SIG-M5 (cell line): ENCODE data around the gene PAQR8.

ENCODE experiments used
- DNase-seq: peaks from one replicate; lab custom pipeline; 2025; lab: John Stamatoyannopoulos, UW

PAQR8 gene, protein sequence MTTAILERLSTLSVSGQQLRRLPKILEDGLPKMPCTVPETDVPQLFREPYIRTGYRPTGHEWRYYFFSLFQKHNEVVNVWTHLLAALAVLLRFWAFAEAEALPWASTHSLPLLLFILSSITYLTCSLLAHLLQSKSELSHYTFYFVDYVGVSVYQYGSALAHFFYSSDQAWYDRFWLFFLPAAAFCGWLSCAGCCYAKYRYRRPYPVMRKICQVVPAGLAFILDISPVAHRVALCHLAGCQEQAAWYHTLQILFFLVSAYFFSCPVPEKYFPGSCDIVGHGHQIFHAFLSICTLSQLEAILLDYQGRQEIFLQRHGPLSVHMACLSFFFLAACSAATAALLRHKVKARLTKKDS

DNA sequence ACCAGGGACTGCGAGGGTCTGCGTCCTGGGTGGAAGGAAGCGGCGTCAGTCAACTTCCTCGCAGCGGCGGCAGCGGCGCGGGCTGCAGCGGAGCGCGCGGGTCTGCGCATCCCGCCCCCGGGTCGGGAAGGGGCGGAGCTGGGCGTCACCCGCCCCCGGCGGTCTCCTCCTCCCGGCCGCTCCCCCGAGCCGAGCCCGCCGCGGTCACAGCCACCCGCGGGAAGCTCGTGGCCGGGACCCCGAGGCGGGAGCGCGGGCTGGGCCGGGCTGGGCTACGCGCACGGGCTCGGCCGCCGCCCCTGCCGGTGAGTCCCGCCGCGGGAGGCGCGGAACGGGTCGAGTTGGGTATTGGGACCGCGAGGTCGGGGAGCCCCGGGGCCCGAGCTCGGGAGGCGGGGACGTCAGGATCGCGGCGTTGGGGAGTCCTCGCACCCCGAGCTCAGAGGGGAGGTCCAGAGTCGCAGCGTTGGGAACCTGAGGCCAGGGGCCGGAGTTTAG, at the start of gene PAQR8:
PAQR8 (plus strand) TSS at position 207 of the 498 bp plus-strand sequence. CDS start 41,063 bp downstream, outside the sequence.
- no peak for DNase-seq

DNA sequence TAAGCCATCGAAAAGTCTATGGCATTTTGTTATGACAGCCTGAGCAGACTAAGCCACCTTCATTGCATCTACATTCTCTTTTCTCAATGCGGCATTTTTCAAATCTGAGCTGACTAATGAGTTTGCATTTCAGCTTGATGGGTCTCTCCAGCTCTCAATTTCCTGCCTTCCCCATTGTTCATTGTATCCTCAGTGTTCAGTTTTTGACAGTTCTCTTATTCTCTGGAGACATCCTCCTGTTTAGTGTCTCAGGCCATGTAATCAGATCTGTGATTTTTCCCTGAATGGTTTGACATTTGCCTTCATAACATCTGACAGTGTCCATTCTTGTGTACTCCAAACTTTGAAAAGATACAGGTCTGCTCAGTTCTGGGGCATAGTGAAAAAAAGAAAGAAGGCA, 49.5 kb upstream of the PAQR8 start:
- DNase-seq = no peak

DNA sequence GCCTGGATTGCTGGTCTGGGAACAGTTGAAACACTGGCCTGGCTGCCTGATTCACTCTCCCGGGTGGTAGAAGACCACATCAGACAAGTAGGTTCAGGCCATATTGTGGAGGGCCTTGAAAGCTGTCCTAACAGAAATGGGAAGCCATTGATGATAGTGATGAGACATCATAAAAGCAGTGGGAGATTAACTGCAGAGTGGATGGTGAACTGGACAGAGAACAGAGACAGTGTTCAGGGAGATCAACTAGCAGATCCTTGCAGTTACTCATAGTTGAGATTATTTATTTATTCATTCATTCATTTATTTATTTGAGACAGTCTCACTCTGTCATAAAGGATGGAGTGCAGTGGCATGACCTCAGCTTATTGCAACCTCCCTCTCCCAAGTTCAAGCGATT, 47.2 kb upstream of the PAQR8 start:
- DNase-seq = no peak

DNA sequence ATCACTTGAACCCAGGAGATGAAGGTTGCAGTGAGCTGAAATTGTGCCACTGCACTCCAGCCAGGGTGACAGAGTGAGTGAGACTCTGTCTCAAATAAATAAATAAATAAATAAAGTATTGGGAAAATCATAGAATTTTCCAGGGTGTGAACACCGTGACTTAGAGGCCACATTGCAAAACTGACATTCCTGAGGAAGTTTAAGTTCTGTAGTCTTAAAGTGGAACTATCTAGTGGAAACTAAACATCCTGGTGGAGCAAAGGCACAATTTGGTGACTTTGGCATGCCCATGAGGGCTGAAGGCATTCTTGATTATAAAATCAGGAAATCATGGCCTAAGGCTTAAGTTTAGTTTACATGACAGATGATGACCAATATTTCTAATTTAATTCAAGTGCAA, 44.7 kb upstream of the PAQR8 start:
- DNase-seq = no peak

DNA sequence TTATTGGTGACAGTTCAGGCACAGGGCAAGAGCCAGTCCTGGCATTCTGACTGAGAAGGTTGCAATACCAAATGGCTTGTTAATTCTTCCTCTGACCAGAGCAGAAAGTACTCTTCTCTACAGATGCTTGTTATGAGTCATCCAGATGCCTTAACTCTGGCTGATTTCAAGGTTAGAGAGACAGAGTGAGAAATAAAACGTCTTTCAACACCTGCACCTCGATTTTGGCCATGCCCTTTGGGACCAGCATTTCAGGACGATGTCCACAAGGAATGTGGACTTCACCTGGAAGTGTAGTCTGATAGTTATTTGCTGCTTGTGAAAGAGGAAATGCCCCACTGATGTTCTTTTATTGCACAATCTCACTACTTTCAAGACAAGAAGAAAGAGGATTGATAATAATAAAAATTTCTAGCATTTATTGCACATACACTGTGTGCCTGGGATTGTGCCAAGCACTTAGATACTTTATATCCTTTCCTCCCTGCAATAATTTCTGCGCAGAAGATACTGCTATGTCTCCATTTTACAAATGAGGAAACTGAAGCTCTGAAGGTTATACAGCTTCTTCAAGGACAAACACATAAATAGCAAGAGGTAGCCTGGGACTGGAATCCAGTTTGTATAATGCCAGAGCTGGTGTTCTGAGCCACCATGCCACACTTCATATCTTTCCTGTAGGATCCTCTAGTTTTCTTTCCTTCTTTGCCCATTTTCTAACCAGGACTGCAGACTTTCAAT, 43.9 kb upstream of the PAQR8 start:
- no peak for DNase-seq

DNA sequence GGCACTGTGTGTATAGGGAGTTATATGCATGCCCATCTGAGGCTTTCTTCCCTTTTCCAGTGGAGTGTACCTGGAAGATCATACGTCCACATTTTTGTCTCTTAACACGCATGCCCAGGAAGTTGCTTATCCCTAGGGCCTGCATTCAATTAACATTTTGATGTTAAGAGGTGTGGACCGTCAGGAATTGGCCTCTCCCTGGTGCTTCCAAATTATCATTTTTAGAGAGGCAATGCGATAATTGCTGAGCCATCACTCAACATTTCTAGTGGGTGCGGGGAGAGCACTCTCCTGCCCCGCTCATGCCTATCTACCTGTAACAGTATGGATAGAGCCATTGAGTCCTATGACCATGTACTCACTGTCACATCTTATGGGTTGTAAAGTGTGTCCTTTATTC, 37.8 kb upstream of the PAQR8 start:
- no peak for DNase-seq

DNA sequence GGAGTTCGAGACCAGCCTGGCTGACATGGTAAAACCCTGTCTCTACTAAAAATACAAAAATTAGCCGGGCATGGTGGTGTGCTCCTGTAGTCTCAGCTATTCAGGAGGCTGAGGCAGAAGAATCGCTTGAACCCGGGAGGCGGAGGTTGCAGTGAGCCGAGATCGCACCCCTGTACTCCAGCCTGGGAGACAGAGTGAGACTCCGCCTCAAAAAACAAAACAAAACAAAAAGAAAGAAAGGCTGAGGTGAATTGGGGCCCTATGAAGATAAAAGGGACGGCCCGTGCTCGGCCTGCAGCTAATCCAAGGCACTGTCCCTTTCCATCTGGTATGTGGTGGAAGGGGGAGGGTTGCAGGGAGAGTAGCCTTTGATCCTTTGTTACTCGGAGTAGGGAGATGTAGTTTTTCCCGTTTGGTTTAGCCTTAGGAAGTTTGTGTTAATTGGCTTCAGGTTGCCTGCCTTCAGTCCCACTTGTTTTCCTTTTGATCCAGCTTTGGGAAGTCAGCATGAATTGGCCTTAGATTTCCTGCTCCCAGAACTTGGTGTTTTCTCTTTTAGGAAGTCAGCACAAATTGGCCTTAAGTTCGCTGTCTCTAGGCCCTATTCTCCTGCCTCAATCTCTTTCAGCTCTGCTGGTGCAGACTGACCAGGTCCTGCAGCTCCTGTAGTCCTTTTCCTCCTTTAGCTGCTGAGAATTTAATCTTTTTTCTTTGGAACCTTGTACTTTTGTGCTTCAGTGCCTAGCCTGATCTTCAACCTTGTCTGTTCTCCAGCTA, 36.1 kb upstream of the PAQR8 start:
- no peak for DNase-seq

DNA sequence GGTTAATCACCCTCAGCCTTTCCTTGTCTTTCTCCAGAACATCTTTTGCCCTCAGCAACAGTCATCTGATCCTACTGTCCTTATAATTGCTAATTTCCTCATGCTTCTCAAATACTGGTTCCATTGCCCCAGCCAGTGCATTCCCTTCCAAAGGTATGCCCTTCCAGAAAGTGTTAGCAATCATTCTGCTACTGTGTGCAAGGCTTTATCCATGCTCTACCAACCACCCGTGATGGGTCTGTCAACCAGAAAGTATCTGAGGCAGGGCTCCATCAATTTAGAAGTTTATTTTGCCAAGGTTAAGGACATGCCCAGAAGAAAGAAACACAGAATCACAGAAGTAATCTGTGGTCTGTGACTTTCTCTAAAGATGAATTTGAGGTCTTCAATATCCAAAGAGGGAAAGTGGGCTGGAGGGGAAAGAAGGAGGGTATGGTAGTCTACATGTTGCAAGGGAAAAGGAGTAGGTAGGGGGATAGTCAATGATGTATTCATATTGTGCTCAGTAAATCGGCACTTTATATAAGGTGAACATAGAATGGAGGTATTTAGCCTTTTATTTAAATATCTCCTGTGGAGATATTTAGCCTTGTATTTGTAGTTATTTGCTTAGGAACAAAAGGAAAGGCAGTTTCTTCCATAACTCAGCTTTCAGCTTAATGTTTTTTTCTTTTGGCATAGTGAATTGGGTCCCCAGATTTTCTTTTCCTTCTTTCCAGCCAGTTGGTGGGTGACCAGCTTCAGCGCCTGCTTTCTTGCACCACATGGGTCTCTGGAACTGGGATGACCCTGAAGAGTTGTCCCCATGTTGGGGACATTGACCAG, 35.2 kb upstream of the PAQR8 start:
- DNase-seq = no peak

DNA sequence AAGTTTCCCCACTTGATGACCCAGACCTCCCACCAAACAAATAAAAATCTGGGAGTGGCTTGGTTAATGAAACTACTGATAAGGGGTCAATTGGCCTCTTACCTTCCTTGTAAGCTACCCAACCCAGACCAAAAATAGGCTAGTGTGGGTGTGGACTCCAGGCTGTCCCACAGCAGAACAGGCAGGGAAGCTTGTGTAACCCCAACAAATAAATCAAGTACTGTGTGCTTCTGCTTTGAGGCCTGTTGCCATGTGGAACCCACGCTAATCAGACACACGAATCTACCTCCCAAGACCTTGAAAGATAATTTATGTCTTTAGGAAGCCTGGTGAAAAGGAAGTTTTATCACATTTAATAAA, 33.7 kb upstream of the PAQR8 start:
- no peak for DNase-seq

DNA sequence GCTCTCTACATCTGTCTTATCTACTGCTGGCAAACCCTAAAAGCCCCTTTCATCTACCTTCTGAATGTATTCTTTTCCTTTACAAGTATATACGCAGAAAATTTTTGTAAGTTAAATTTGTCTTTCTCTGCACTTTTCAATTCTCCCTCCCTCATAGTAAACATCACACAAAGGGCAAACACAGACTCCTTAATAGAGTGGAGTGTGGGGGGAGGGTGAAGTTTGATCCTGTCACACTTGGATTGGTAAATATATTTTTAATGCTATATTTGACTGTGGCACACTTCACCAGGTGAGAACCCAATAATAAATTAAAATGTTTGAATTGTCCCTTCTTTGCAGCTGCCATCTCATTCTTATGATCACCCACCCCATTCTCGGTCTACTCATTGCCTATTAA, 33.2 kb upstream of the PAQR8 start:
- DNase-seq = no peak

DNA sequence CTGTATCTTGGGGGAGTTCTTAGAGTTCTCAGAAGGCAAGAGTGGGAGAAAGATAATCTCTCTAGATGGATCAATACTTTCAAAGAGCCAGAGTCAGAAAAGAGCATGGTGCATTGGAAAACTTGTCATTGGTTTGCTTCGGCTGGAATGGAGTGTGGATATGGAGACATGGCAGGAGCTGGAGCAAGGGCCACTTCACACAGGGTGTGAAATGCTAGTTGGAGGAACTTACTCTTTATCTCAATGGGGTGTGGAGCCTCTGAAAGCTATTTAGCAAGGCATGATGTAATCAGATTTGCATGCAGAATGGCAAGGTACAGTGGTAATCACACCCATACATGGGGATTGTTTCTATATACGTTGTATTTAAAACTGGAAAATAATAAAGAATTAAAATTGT, 31.5 kb upstream of the PAQR8 start:
- DNase-seq = no peak

DNA sequence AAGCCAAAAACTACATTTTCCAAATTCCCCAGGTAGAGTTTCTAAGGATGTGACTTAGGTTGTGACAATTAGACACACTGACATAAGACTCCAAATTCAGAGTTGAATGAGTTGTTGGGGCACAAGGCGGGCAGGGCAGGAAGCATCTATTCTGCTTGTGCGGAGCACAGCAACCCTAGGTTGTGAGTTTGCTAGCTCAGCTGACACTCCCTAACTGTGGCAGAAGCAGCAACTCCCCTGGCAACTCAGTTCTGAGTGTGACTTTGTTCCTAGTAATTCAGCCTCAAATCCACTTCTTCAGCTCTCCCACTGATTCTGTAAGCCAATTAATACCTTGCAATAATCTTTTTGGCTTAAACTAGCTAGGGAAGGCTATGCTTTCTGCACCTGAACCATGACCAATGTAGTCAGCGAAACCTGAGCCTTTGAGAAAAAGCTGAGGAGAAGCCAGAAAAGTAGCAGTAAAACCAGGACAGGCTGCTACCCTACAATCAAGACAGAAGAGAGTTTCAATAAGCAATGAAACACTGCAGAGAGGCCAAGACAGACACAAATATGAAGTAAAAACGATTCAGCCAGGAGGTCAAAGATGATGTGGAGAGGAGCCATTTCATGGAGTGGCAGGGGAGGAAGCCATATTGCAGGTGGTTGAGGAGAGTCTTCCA, 30.0 kb upstream of the PAQR8 start:
- DNase-seq = no peak

DNA sequence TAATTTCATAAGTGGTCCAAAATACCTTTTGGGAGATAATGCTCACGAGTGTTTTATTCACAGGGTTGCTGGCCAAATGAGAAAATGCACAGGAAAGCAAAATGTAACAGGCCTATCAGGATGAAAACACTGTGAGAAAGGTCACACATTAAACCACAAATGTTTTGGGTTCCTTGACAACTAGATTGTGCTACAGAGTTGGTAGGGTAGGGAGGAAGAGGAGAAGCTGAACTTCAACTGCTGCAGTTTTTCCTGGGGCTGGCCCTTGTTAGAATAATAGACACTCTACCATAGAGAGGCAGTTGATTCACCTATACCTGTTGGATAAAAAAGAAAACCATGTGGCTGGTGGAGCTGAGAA, 28.1 kb upstream of the PAQR8 start:
- no peak for DNase-seq

DNA sequence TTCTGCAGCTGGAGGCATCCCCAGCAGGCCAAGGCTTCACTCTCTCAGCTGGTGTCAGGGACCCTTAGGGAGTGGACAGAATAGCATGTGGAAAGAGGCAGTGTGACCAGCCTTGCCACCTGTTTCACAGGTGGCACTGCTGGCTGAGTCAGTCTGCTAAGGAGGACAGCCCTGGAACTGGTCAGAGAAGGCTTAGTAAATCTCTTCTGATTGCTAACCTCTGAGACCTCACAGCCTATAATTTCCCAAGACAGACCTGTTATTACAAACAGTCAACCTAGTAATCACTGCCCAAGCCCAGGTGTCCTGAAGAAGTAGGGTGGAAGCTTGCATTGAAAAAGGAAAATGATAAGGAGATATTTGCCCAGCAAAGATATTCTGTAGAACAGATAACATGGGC, 26.4 kb upstream of the PAQR8 start:
- no peak for DNase-seq

DNA sequence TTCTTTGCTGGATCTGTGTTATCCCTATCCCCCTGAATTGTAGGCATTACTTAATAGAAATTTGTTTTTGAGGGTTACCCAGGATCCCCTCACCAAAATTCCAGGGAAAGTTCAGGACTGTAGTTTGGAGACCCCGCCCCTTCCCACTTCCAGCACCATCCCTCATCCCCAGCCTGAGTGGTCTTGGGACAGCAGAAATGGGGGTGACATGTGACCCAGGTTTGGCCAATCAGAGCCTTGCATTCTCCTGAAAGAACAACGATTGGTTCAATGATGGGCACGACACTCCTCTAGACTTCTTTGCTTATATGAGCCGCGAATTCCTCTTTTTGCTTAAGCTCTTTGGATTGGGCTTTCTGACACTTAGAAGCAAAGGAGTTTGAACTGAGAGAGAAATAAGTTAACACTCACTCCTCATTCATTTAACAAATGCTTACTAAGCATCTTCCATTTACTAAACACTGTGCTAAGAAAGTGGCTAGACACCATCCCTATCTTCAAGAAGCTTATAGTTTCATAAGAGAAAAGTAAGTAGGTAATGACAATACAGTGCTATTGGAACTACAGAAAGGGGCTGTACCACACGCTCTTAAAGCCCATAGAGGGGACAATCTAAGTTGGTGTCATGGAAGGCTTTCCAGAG, 24.9 kb upstream of the PAQR8 start:
- no peak for DNase-seq

DNA sequence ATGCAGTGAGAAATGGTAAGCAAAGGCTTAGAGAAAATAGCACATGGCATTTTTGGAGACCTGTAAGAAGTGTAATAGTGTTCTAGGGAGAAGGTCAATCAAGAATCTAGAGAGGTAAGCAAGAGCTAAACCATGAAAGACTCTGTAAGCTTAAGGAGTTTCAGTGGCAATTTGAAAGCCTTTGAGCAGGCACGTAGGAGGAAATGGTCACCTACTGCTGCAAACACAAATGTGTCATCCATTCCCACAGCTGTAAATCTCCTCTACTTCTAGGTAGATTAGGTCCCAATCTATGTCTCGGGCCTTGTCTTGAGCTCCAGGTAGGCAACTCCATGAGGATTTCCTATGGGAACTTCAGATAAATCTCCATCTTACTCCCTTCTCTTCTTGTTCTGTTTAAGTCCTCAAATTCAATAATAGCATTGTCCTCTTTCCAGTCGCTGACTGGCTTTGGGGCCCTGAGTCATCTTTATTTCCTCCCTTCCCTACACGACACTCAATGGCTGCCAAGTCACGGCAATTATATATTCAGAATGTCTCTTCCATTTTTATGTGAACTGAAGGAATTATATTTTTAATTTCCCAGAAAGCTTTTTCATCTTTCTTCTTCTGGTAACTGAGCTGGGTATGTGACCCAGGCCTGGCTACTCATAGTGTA, 24.2 kb upstream of the PAQR8 start:
- no peak for DNase-seq

DNA sequence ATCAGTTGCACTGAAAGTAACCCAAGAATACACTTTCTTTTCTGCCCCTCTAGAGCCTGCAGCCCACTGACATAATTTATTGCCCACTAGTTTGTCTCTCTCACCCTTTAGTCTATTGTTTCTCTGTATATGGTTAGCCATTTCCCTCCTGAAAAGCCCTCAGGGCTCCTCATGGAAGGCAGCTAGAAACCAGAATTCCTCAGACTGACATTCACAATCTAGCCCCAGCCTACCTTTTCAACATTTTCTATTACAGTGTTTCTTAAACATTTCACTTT, 21.4 kb upstream of the PAQR8 start:
- DNase-seq = no peak

DNA sequence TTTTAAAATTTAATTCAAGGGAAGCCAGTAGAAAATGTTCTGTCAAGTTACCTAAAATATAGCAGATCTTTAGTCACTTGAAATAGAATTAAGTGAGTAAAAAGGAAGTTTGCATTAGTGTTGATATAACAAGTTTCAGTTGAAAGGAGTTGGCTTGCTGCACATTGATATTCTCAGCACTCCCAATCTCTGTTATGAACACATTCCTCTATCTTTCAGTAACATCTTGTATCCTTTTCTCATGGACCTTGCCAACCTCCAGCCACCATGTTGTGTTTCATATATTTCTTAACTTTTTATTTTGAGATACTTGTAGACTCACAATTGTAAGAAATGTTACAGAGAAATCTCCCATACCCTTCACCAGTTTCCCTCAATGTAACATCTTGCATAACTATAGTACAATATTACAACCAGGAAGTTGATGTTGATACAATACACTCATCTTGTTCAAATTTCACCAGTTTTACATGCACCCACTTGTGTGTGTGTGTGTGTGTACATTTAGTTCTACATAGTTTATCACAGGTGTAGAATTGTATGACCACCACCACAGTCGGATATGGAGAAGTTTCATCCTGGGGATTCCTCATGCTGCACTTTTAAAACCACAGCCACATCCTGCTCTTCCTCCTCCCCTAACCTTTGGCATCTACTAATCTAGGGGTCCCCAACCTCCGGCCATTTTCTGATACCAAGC, 20.2 kb upstream of the PAQR8 start:
- no peak for DNase-seq

DNA sequence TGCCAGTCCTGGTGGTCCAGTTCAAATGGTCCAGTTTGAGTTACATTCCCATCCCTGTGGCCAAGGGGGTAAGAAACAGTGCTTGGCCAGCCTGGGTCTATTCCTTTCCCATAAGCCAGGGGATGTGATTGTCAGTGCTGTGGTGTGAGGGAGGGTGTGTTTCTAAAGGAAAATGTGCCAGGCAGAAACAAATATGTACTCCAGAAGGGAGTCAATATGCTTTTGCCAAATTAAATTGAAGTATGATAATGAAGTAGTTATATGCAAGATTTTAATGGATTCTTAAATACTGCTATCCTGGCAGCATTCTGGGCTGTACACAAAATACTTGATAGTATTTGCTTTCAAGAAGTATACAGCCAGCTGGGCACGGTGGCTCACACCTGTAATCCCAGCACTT, 16.6 kb upstream of the PAQR8 start:
- no peak for DNase-seq

DNA sequence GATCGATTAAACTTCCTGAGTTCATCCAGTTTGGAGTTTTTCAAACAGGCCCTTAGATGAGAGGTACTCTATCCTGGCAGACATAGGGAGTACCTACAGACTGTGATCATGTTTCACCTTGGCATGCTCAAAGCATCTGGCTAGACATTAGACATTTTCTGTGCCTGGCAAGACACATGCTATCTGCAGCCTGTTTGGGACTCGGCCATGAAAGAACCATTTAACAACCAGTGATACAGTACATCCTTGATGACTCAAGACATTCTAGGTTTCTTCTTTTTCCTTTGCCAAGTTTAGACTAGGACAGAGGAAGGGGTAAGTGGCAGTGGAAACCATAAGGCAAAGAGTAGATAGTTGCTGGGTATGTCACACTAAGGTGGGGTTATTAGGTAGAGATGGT, 15.4 kb upstream of the PAQR8 start:
- no peak for DNase-seq
